ENCODE data around the gene RAB6B. TPM values are rescaled to one million over a fixed set of nuclear protein-coding genes. Genes with fewer than 3 reads are reported as not detected.

Gene RAB6B
- total RNA-seq, 1 experiment from 2014 or later, result 0.86 TPM

GRCh38 chr3:133872781-133873180, 22.9 kb downstream of the RAB6B start:
- intact Hi-C loops (cut with micrococcal nuclease; ENCODE audit: unreplicated experiment), result no loop called here
- Histone ChIP-seq H3K36me3 (ENCODE audit: insufficient read depth, low read length, poor library complexity, severe bottlenecking) (no peaks in the 10 kb centered on the region), H3K9me3 (ENCODE audit: low read depth, low read length, poor library complexity, severe bottlenecking) (no peaks in the 10 kb centered on the region), H3K4me3 (ENCODE audit: low read depth, low read length, poor library complexity, severe bottlenecking) (no peak overlapping the region), H3K4me1 (ENCODE audit: insufficient read depth, low read length, poor library complexity, severe bottlenecking) (no peaks in the 10 kb centered on the region), H3K27me3 (replicated peaks; ENCODE audit: insufficient read depth, low read depth, low read length, poor library complexity) (peaks cover 7% of the 10 kb centered on the region), H3K27ac (ENCODE audit: low read depth, low read length, poor library complexity, severe bottlenecking) (no peak overlapping the region)
- POLR2A ChIA-PET (ENCODE audit: low non-redundant PET), result no interaction called here
- no TSS peak for BruUV-seq (replicated peaks)
- TF ChIP-seq EZH2 (IDR thresholded peaks at IDR 0.05; ENCODE audit: borderline replicate concordance, low read depth, low read length, poor library complexity, severe bottlenecking) (no peak), CTCF (conservative IDR thresholded peaks at IDR 0.05; ENCODE audit: low read depth, low read length) (no peak)
- no peak for DNase-seq (ENCODE audit: low spot score)
- CTCF ChIA-PET, result no interaction called here

- TF ChIP-seq EZH2 (IDR thresholded peaks at IDR 0.05; ENCODE audit: borderline replicate concordance, low read depth, low read length, poor library complexity, severe bottlenecking) (no peak), CTCF (conservative IDR thresholded peaks at IDR 0.05; ENCODE audit: low read depth, low read length) (no peak)
- Histone ChIP-seq H3K27ac (ENCODE audit: low read depth, low read length, poor library complexity, severe bottlenecking) (no peak overlapping the region), H3K27me3 (replicated peaks; ENCODE audit: insufficient read depth, low read depth, low read length, poor library complexity) (peaks cover 4% of the 10 kb centered on the region), H3K36me3 (ENCODE audit: insufficient read depth, low read length, poor library complexity, severe bottlenecking) (no peaks in the 10 kb centered on the region), H3K4me1 (ENCODE audit: insufficient read depth, low read length, poor library complexity, severe bottlenecking) (no peaks in the 10 kb centered on the region), H3K4me3 (ENCODE audit: low read depth, low read length, poor library complexity, severe bottlenecking) (no peak overlapping the region), H3K9me3 (ENCODE audit: low read depth, low read length, poor library complexity, severe bottlenecking) (no peaks in the 10 kb centered on the region)
- CTCF ChIA-PET, result no interaction called here
- POLR2A ChIA-PET (ENCODE audit: low non-redundant PET), result no interaction called here
- DNase-seq (ENCODE audit: low spot score), result no peak
- intact Hi-C loops (cut with micrococcal nuclease; ENCODE audit: unreplicated experiment), result no loop called here
- no TSS peak for BruUV-seq (replicated peaks)
These were observed 23.5 kb downstream of the RAB6B start for GRCh38 chr3:133872161-133872560.

GRCh38 chr3:133871368-133872090, 24.2 kb downstream of the RAB6B start:
- Histone ChIP-seq H3K9me3 (ENCODE audit: low read depth, low read length, poor library complexity, severe bottlenecking) (no peaks in the 10 kb centered on the region), H3K27me3 (replicated peaks; ENCODE audit: insufficient read depth, low read depth, low read length, poor library complexity) (no peaks in the 10 kb centered on the region), H3K27ac (ENCODE audit: low read depth, low read length, poor library complexity, severe bottlenecking) (no peak overlapping the region), H3K4me3 (ENCODE audit: low read depth, low read length, poor library complexity, severe bottlenecking) (no peak overlapping the region), H3K36me3 (ENCODE audit: insufficient read depth, low read length, poor library complexity, severe bottlenecking) (no peaks in the 10 kb centered on the region), H3K4me1 (ENCODE audit: insufficient read depth, low read length, poor library complexity, severe bottlenecking) (no peaks in the 10 kb centered on the region)
- CTCF ChIA-PET, result no interaction called here
- BruUV-seq (replicated peaks), result no TSS peak
- DNase-seq (ENCODE audit: low spot score), result no peak
- intact Hi-C loops (cut with micrococcal nuclease; ENCODE audit: unreplicated experiment), result no loop called here
- POLR2A ChIA-PET (ENCODE audit: low non-redundant PET), result no interaction called here
- TF ChIP-seq EZH2 (IDR thresholded peaks at IDR 0.05; ENCODE audit: borderline replicate concordance, low read depth, low read length, poor library complexity, severe bottlenecking), result no peak
- TF ChIP-seq CTCF (conservative IDR thresholded peaks at IDR 0.05; ENCODE audit: low read depth, low read length), result no peak
